Measurements from ENCODE around the gene SOS1.

- TF ChIP-seq CTCF (IDR thresholded peaks at IDR 0.05) (no peak), EZH2 (IDR thresholded peaks at IDR 0.05) (no peak), EZH2phosphoT487 (IDR thresholded peaks at IDR 0.05) (no peak)
Measured at GRCh38 chr2:38943784-38944183, 177.1 kb downstream of the SOS1 start.

Data from neural progenitor cell (in vitro differentiated cells).